ENCODE results near the gene B3GALT5. TPM values are rescaled to one million over a fixed set of nuclear protein-coding genes. Genes with fewer than 3 reads are reported as not detected.

Gene B3GALT5
- total and polyA plus RNA-seq, 7 donors: under 0.01 to 1.0 (median 0.06) TPM; not detected in 2

DNA sequence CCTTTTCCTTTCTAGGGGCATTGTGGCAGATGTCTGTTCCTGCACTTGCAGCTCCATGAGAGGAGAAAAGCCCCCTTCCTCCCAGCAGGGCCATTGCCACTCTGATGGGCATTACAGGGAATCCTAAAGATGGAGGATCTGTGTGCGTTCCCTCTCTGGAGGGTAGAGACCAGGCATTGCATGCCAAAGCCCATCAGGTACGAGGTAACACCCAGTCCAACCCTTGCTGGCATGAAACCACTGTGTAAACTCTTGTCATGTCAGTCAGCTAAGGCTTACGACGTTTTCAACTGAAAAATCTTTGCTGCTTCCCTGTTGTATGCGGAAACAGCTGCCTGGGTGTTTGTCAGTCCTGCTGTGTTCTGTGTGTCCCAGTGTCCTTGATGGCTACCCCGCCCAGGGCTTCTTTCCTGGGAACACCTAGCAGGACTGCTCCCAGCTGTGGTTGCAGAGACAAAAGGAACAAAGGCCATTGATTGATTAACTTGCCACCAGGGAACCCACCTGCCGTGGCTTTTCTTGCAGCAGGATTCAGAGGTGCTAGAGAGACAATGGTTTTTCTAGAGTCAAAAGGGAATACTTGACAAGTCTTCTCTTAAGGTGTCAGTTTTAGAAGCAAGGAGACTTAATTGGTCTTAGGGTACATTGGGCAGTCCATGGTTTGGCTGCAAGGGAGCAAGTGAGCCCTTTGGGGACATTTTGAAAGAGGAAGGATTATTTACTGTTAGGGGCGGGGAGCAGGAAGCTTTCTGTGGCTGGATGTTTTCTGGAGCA, 24.6 kb downstream of the B3GALT5 start:
- Histone ChIP-seq H3K27me3 (ENCODE audit: insufficient read depth in 3 of 3, low read length in 2 of 3) (peaks cover 0 to 16% (median 0%) of the 10 kb centered on the region in 3 donors), H3K4me1 (no peaks in the 10 kb centered on the region), H3K27ac (no peak overlapping the region), H3K4me3 (no peak overlapping the region), H3K36me3 (ENCODE audit: insufficient read depth in 1 of 2, low read depth in 1 of 2) (no peaks in the 10 kb centered on the region), H3K9me3 (no peaks in the 10 kb centered on the region)
- TF ChIP-seq, protein P1, sequence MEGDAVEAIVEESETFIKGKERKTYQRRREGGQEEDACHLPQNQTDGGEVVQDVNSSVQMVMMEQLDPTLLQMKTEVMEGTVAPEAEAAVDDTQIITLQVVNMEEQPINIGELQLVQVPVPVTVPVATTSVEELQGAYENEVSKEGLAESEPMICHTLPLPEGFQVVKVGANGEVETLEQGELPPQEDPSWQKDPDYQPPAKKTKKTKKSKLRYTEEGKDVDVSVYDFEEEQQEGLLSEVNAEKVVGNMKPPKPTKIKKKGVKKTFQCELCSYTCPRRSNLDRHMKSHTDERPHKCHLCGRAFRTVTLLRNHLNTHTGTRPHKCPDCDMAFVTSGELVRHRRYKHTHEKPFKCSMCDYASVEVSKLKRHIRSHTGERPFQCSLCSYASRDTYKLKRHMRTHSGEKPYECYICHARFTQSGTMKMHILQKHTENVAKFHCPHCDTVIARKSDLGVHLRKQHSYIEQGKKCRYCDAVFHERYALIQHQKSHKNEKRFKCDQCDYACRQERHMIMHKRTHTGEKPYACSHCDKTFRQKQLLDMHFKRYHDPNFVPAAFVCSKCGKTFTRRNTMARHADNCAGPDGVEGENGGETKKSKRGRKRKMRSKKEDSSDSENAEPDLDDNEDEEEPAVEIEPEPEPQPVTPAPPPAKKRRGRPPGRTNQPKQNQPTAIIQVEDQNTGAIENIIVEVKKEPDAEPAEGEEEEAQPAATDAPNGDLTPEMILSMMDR (IDR thresholded peaks at IDR 0.05): no peak
- intact Hi-C loops (cut with DNase I): no loop called here
- ATAC-seq (no peak), DNase-seq (no peak)
- WGBS, 3 donors: 72 to 77% (median 74%) methylated on average over 8 of the region's 8 CpGs

DNA sequence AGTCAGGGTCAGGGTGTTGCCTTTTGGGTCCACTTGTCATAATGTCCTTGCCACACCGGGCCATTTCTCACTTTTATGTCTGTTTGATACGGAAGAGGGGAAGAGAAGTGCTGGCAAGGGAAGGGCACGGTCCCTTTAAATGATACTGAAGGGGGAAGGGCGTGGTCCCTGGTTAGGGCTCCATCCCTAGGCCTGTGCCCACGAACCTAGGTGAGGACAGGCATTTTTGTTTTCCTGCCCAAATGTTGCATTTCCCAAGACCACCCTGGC, 25.2 kb downstream of the B3GALT5 start:
- TF ChIP-seq, protein P1 (IDR thresholded peaks at IDR 0.05): no peak
- intact Hi-C loops (cut with DNase I): no loop called here
- DNase-seq: no peak
- Histone ChIP-seq H3K27ac (no peak overlapping the region), H3K4me3 (no peak overlapping the region), H3K4me1 (no peaks in the 10 kb centered on the region), H3K36me3 (ENCODE audit: insufficient read depth in 1 of 2, low read depth in 1 of 2) (no peaks in the 10 kb centered on the region), H3K27me3 (ENCODE audit: insufficient read depth in 3 of 3, low read length in 2 of 3) (peaks cover 0 to 16% (median 0%) of the 10 kb centered on the region in 3 donors), H3K9me3 (no peaks in the 10 kb centered on the region)
- no peak for ATAC-seq
- WGBS, 3 donors: 77 to 83% (median 80%) methylated on average over 5 of the region's 5 CpGs

DNA sequence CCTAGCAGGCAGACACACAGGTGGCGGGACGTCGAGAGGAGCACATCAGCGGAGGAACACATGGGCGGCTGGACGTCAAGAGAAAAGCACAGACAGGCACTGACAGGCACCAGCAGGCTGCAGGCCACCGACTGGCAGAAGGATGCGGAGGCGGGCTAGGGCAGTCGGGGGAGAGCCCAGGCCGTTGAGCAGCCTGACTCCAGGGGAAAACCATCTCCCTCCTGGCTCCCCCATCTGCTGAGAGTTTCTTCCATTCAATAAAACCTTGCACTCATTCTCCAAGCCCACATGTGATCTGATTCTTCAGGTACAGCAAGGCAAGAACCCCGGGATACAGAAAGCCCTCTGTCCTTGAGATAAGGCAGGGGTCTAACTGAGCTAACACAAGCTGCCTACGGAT, 25.5 kb downstream of the B3GALT5 start:
- H3K27ac ChIP-seq: no peak overlapping the region
- H3K4me1 ChIP-seq: no peaks in the 10 kb centered on the region
- 78 to 81% (median 78%) methylated on average over 13 of the region's 13 CpGs for WGBS, 3 donors
- H3K9me3 ChIP-seq: no peaks in the 10 kb centered on the region
- DNase-seq (no peak), ATAC-seq (no peak)
- TF ChIP-seq, protein P1 (IDR thresholded peaks at IDR 0.05): no peak
- no peaks in the 10 kb centered on the region for H3K36me3 ChIP-seq (ENCODE audit: insufficient read depth in 1 of 2, low read depth in 1 of 2)
- intact Hi-C loops (cut with DNase I): no loop called here
- no peak overlapping the region for H3K4me3 ChIP-seq
- H3K27me3 ChIP-seq (ENCODE audit: insufficient read depth in 3 of 3, low read length in 2 of 3): peaks cover 0 to 16% (median 0%) of the 10 kb centered on the region in 3 donors

DNA sequence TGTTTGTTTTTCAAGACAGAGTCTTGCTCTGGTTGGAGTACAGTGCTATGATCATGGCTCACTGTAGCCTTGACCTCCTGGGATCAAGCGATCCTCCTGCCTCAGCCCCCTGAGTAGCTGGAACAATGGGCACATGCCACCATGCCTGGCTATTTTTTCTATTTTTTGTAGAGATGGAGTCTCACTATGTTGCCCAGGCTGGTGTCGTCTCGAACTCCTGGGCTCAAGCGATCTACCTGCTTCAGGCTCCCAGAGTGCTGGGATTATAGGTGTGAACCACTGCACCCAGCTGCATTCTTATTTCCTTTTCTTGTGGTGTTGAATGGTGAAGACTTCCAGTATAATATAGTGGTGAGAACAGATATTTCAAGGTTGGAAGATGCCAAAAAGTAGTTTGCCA, 28.0 kb downstream of the B3GALT5 start:
- Histone ChIP-seq H3K36me3 (ENCODE audit: insufficient read depth in 1 of 2, low read depth in 1 of 2) (no peaks in the 10 kb centered on the region), H3K9me3 (no peaks in the 10 kb centered on the region), H3K27me3 (ENCODE audit: insufficient read depth in 3 of 3, low read length in 2 of 3) (peaks cover 0 to 16% (median 0%) of the 10 kb centered on the region in 3 donors), H3K4me3 (no peak overlapping the region), H3K27ac (no peak overlapping the region), H3K4me1 (no peaks in the 10 kb centered on the region)
- intact Hi-C loops (cut with DNase I): no loop called here
- DNase-seq: no peak
- no peak for ATAC-seq
- TF ChIP-seq, protein P1 (IDR thresholded peaks at IDR 0.05): no peak
- WGBS, 3 donors: 94 to 98% (median 96%) methylated on average over 4 of the region's 4 CpGs

Data from psoas muscle (tissue), 8 donors.